ENCODE data around the gene RGS7. TPM values are rescaled to one million over a fixed set of nuclear protein-coding genes. Genes with fewer than 3 reads are reported as not detected.
"Not testable (repeated sequence)": the region's sequence is repeated elsewhere in the genome, so short reads cannot be mapped to it uniquely, and the experiment has no call there.

Gene RGS7
- total RNA-seq, 4 donors from 2014 or later = 0.47 TPM; not detected in 3

DNA sequence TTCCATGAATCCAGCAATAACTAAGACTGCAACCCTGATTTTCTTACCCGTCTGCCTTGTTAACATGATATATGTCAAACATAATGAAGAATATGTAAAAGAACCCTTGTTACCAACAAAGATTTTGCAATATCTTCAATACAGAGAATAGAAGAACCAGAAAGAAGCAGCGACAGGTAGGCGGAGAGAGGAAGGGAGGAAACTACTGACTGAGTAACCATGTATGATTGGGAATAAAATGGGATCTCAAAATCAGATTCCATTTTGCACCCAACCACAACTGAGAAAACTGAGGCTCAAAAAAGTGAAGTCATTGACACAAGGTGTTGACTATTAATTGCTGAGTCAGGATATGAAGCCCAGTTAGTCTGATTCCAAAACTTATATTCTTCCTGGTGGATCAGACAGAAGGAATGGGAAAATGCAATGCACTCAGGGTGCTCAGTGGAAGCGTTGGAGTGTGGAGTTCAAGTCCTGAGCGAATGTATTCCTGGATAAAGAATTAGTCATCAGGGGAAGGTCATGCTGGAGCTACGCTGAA lies 451.7 kb downstream of the RGS7 start:
- DNase-seq (ENCODE audit: low spot score) = no peak

DNA sequence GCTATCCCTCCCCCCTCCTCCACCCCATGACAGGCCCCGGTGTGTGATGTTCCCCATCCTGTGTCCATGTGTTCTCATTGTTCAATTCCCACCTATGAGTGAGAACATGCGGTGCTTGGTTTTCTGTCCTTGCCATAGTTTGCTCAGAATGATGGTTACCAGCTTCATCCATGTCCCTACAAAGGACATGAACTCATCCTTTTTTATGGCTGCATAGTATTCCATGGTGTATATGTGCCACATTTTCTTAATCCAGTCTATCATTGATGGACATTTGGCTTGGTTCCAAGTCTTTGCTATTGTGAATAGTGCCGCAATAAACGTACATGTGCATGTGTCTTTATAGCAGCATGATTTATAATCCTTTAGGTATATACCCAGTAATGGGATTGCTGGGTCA lies 461.6 kb downstream of the RGS7 start:
- not testable (repeated sequence) for DNase-seq (ENCODE audit: low spot score); ATAC-seq (ENCODE audit: low FRiP score)

More for the DNA sequence above, 451.7 kb downstream of the RGS7 start:
- ATAC-seq (ENCODE audit: low FRiP score) = no peak
- TF ChIP-seq CTCF (IDR thresholded peaks at IDR 0.05) = no peak

DNA sequence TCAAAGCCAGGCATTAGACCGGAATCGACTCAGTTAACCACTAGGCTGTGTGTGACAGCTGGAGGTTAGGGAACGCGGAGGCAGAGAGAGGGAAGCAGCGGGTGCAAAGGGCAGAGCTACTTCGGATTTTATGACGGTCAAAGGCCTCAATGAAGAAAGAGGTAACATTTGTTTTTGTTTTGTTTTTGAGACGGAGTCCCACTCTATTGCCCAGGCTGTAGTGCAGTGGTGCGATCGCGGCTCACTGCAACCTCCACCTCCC lies 468.3 kb downstream of the RGS7 start:
- DNase-seq (ENCODE audit: low spot score) (no peak), ATAC-seq (ENCODE audit: low FRiP score) (no peak)
- TF ChIP-seq CTCF (IDR thresholded peaks at IDR 0.05) = no peak

GRCh38 chr1:240888039-240888786 lies 468.8 kb downstream of the RGS7 start:
- TF ChIP-seq CTCF (IDR thresholded peaks at IDR 0.05) = no peak
- DNase-seq (ENCODE audit: low spot score) (no peak), ATAC-seq (ENCODE audit: low FRiP score) (no peak)

DNA sequence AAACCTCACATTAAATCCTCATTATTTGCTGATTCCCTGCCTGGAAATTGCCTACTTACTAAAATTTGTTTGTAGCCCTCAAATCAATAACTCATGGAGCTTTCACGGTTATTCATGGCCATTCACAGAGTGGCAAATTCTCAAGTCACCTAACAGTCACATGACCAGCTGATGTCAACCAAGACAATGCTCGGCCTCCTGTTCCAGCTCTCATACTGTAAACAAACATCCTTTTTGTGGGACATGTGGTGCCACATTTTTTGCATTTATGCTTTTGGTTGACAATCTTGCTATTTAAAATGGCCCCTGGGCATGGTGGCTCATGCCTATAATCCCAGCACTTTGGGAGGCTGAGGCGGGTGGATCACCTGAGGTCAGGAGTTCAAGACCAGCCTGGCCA lies 473.5 kb downstream of the RGS7 start:
- no peak for ATAC-seq (ENCODE audit: low FRiP score)
- no peak for TF ChIP-seq CTCF (IDR thresholded peaks at IDR 0.05)
- DNase-seq (ENCODE audit: low spot score) = no peak

DNA sequence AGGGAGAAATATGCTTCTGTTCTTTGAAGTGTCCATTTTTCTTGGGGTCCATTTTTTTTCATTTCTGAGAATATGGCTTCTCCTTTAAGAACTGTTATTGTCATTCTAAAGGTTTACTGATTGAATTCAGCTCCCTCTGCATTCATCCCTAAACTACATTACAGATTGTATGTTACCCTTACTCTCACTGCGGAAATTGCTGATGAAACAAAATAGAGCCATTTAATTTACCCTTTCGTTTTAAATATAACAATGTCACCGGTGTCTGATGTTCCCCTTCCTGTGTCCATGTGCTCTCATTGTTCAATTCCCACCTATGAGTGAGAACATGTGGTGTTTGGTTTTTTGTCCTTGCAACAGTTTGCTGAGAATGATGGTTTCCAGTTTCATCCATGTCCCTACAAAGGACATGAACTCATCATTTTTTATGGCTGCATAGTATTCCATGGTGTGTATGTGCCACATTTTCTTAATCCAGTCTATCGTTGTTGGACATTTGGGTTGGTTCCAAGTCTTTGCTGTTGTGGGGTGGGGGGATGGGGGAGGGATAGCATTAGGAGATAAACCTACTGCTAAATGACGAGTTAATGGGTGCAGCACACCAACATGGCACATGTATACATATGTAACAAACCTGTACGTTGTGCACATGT lies 474.2 kb downstream of the RGS7 start:
- not testable (repeated sequence) for DNase-seq (ENCODE audit: low spot score); ATAC-seq (ENCODE audit: low FRiP score)

DNA sequence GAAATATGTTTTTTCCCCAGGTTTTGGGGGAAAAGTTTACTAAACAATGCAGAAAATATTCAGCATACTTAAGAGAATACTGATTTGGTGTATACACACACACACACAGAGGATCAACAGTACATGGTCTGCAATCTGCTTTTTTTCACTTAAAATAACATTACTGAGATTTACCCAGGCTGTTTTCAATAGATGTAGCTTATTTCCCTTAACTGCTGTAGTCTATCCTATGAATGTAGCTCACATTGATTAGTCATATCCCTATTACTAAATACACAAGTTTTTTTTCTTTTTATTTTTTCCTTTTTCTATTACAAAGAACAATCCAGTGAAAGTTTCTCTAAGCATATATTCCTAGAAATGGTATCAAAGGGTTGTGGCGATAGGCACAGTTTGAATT lies 478.4 kb downstream of the RGS7 start:
- TF ChIP-seq CTCF (IDR thresholded peaks at IDR 0.05) = no peak
- no peak for ATAC-seq (ENCODE audit: low FRiP score)
- DNase-seq (ENCODE audit: low spot score) = no peak

DNA sequence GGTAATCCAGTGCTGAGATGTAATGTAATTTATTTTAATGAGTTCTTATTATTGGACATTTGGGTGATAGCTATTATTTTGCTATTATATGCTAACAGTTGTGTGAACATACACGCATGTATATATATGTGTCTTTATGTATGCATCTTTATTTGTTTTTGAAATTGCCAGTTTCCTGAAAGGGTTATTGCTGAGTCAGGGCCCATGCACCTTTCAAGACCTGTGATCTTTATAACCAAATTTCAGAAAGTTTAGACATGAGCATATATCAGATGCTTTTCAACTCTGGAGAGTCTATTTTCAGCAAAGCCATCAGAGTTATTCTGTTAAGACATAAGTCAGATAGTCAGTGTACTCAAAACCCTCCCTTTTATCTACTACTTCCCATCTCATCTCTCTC lies 479.4 kb downstream of the RGS7 start:
- no peak for TF ChIP-seq CTCF (IDR thresholded peaks at IDR 0.05)
- ATAC-seq (ENCODE audit: low FRiP score) = no peak
- DNase-seq (ENCODE audit: low spot score) = no peak
